ENCODE measurements around the gene PFN4. TPM values are rescaled to one million over a fixed set of nuclear protein-coding genes. Genes with fewer than 3 reads are reported as not detected.
A peak's percentile ranks its signal among the peaks of the same experiment; 100 is the strongest.

Gene PFN4
- polyA plus RNA-seq, 1 of the 3 experiments (the other 2 are of a cell fraction): 0.61 TPM

- H3K27ac ChIP-seq (ENCODE audit: low read depth in 2 of 2, low read length in 1 of 2): peak overlapping the region; percentile 82 to 91
- H4K20me1 ChIP-seq (ENCODE audit: insufficient read depth): no peaks in the 10 kb centered on the region
- no peaks in the 10 kb centered on the region for H3K9me2 ChIP-seq
- 29% methylated on average over 13 of the region's 15 CpGs for WGBS (ENCODE audit: low lambda C conversion rate)
- H3K9ac ChIP-seq: peak overlapping the region; percentile 86
- H3F3A ChIP-seq (replicated peaks; ENCODE audit: insufficient read depth): peaks cover 35% of the 10 kb centered on the region
- H3K9me3 ChIP-seq: no peaks in the 10 kb centered on the region
- H3K36me3 ChIP-seq (replicated peaks in 1 of 2; ENCODE audit: control insufficient read depth in 1 of 2, insufficient read depth in 2 of 2, low read length in 1 of 2): no peaks in the 10 kb centered on the region
- ChIA-PET CTCF (interaction anchor here (0.8 to 3.5 kb wide), 7 partner anchors 11 to 299 kb away, joined by 3 to 31 read pairs (median 4); partner anchors contain the start of gene TP53I3), POLR2A (interaction anchor here (1.3 to 4.5 kb wide), 3 partner anchors 12 to 46 kb away, joined by 5 to 28 read pairs (median 6); partner anchors contain the start of genes SF3B6 and TP53I3)
- peaks cover 12% of the 10 kb centered on the region; the same call in 1 of the 2 replicates for H3K79me2 ChIP-seq (ENCODE audit: insufficient read depth)
- peak overlapping the region; percentile 87 for H3K4me2 ChIP-seq
- H2AFZ ChIP-seq (ENCODE audit: low read depth): peak overlapping the region; percentile 98
- DNase-seq: no peak
- TF ChIP-seq EP300 (IDR thresholded peaks at IDR 0.05; ENCODE audit: borderline replicate concordance in 1 of 2, low read depth in 1 of 2, low read length in 1 of 2): no peak
- TF ChIP-seq PBX3 (IDR thresholded peaks at IDR 0.05): no peak
- TF ChIP-seq USF1 (IDR thresholded peaks at IDR 0.05; ENCODE audit: borderline replicate concordance, low read depth): no peak
- no peak for TF ChIP-seq TAF1 (IDR thresholded peaks at IDR 0.05; ENCODE audit: borderline replicate concordance, low read depth, low read length)
- TF ChIP-seq YY1 (IDR thresholded peaks at IDR 0.05; ENCODE audit: low read depth): no peak
- no peak for TF ChIP-seq TEAD4 (IDR thresholded peaks at IDR 0.05; ENCODE audit: borderline replicate concordance, insufficient read depth)
- no peak for TF ChIP-seq JUND (IDR thresholded peaks at IDR 0.05)
- no peak for TF ChIP-seq CTCF (IDR thresholded peaks at IDR 0.05)
- TF ChIP-seq ZBTB33 (IDR thresholded peaks at IDR 0.05; ENCODE audit: borderline replicate concordance, low read depth): no peak
- TF ChIP-seq RAD21 (IDR thresholded peaks at IDR 0.05; ENCODE audit: low read length): no peak
- TF ChIP-seq, protein P1, sequence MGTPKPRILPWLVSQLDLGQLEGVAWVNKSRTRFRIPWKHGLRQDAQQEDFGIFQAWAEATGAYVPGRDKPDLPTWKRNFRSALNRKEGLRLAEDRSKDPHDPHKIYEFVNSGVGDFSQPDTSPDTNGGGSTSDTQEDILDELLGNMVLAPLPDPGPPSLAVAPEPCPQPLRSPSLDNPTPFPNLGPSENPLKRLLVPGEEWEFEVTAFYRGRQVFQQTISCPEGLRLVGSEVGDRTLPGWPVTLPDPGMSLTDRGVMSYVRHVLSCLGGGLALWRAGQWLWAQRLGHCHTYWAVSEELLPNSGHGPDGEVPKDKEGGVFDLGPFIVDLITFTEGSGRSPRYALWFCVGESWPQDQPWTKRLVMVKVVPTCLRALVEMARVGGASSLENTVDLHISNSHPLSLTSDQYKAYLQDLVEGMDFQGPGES (IDR thresholded peaks at IDR 0.05; ENCODE audit: low read depth, low read length): no peak
- TF ChIP-seq SMC3 (IDR thresholded peaks at IDR 0.05; ENCODE audit: low read depth, low read length): no peak
- TF ChIP-seq RFX5 (IDR thresholded peaks at IDR 0.05; ENCODE audit: low read length): no peak
- no peak for TF ChIP-seq TCF12 (IDR thresholded peaks at IDR 0.05)
- no peak for TF ChIP-seq FOXM1 (IDR thresholded peaks at IDR 0.05; ENCODE audit: low read depth)
- TF ChIP-seq, protein P2, sequence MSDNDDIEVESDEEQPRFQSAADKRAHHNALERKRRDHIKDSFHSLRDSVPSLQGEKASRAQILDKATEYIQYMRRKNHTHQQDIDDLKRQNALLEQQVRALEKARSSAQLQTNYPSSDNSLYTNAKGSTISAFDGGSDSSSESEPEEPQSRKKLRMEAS (IDR thresholded peaks at IDR 0.05; ENCODE audit: low read depth): no peak
- H3K27me3 ChIP-seq (ENCODE audit: insufficient read depth): no peaks in the 10 kb centered on the region
- H3K4me1 ChIP-seq (ENCODE audit: control insufficient read depth in 1 of 2, insufficient read depth in 2 of 2, low read depth in 1 of 2, low read length in 1 of 2): peaks cover 5 to 23% of the 10 kb centered on the region in 2 experiments; a peak in 3 of 4 replicates
- H3K4me3 ChIP-seq (ENCODE audit: low read depth in 2 of 2, low read length in 1 of 2): peak overlapping the region; percentile 61 to 74
These were observed 554 bp downstream of the PFN4 start for GRCh38 chr2:24122366-24123194.

Data from SK-N-SH (cell line).